Posterior vena cava (tissue), 2 donors: Measurements from ENCODE around the gene GOLGA6B. TPM values are rescaled to one million over a fixed set of nuclear protein-coding genes. Genes with fewer than 3 reads are reported as not detected.

ENCODE experiments used
- total RNA-seq, 2 donors: library from RNA; stranded (reverse); fragmentation: NEBNext Ultra II Directional; extraction: Animal tissue kit (Norgen Biotek cat#: 25700); gene quantifications; one replicate each; pipeline ENCODE4 v1.2.1, GENCODE V29; 2021
- donor health status: DM: yes; HTN: yes; CAD: no.
- donor health status: DM: yes; HTN: yes; CAD: no.

GOLGA6B gene
- total RNA-seq, 2 donors from 2014 or later = not detected

Other genes starting within 250 kb of the GOLGA6B start
- 100 to 1,000 TPM; 145 to 149 TPM for gene ARIH1, start 180.4 kb upstream of the GOLGA6B start, total RNA-seq
- gene HIGD2B, start 31.5 kb downstream of the GOLGA6B start, total RNA-seq = not detected
- 10 to 100 TPM; 14.7 to 16.4 TPM for gene BBS4, start 31.5 kb downstream of the GOLGA6B start, total RNA-seq
- 10 to 100 TPM; 29.8 to 36.4 TPM for gene ADPGK, start 129.1 kb downstream of the GOLGA6B start, total RNA-seq